ENCODE measurements around the gene GSTO2.

The GSTO2 gene

DNA sequence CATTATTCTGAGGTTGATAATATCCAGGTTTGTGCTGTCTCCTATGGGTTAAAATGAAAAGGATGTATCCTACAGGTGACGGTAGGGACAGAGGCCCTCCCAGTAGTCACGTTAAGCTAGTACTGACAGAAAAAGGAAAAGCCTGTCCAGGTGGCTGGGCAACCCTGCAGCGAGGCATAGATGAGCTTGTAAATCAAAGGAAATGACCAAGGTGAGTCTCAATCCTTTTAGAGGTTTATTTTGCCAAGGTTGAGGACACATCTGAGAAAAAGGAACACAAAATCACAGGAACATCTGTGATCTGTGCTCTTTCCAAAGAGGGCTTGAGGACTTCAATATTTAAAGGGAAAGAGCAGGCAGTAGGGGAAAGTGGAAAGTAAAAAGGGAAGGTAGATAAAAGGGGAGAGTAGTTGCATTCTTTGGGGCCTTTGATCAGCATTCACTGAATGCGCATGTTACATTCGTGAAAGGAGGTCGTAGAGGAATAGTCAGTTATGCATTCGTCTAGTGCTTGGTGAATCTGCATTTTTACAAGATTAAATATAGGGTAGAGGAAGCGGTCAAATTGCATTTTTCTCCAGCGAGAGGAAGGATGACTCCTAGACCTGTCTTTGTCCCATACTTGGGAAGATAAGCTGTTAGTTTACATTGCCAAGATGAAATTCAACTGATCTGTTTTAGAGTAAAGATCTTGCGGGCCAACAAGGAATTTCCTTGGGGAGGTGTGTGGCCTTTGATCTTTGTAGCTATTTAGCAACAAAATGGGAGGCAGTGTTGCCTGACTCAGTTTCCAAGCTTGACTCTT lies 15.2 kb upstream of the GSTO2 start:
- no peak for DNase-seq

DNA sequence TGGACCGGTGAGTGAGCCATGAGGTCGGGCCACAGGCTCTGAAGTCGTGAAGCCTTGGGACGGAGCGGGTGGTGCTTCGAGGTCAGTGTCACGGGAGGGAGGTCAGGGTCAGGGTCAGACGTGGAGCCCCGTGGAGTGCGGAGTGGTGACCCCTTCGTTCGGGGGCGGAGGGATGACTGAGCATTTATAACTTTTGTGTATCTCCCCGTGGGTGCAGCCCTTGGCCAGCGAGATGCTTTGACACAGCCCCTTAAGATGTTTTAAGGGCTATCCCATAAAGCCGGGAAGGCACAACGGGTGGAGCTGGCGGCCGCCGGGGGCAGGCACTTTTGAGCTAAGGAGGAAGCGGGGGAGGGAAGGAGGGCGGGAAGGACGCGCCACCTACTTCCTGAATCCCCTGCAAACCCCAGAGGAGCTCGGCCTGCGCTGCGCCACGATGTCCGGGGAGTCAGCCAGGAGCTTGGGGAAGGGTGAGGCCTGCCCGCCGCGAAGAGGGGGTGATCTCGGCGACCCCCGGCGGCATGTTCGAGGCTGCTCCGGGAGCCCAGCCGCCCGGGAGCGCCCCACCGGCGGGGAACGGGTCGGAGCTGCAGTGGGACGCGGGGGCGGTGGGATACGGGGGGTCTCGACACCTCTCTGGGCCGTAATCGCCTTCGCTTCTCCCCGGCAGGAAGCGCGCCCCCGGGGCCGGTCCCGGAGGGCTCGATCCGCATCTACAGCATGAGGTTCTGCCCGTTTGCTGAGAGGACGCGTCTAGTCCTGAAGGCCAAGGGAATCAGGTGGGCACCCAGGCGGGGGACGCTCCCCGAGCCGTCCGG lies 14.3 kb upstream of the GSTO2 start, which contains the start of gene GSTO1:
Gene GSTO1, plus strand, starts transcription at position 400 of the 818 bp plus-strand sequence. Its CDS starts 37 bp downstream, at position 437.
- peak in 53 of 56 donors; percentile 20 to 82 (median 60) for DNase-seq

DNA sequence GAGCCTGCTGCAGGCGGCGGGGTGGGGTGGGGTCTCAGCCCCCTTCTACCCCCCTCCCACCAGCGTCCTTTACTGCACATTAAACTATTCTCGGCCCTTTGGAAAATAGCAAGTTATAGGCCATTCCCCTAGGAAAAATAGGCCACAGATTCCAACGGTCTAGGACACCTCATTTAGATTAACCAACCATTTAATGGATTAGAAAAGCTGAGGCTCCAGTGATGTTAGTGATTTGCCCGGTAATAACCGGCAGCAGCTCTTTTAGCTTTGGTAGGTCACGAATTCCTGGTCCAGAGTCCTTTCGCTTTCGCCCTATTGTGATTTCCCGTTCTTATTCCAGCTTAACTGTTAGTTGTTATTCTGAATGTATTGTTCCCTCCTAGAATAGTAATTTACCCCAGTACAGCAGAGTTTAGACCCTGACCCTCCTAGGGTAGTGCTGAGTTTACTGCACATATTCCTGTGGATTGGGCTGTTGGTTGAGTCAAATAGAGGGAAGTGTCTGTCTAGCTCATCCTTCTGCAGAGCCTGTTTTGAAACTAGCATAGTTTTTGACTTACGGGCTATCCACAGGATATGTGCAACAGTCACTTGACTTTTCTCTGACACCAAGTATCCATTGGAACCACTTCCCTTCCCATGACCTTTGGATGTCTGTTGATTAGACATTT lies 13.5 kb upstream of the GSTO2 start:
- DNase-seq = peak in 12 of 56 donors; percentile 26 to 61 (median 44)

DNA sequence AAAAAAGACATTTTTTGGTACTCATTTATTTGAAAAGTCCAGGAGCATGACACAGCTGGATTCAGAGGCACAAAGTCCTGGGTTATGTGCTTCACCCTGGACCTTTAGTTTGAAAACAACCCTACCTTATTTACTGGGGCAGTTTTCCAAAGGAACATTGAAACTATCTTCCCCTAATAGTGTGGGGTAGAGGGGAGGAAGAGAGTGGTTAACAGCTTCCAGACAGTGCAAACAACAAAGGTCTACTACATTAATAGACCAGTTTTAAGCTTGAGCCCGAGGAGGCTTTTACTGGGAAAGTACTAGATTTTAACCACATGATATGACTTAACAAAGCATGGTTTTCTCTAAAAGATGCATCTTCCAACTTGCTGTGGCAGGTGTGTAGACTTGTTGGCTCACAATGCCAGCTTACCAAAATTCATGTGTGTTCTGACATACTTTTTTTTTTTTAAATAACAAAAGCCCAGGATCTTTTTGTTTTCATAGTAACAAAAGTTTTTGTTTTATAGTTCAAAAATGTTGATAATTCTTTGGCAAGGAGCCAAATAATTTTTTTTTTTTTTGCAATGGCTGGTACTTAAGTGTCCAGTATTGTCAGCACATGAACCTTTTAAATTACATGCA lies 12.5 kb upstream of the GSTO2 start:
- no peak for DNase-seq

DNA sequence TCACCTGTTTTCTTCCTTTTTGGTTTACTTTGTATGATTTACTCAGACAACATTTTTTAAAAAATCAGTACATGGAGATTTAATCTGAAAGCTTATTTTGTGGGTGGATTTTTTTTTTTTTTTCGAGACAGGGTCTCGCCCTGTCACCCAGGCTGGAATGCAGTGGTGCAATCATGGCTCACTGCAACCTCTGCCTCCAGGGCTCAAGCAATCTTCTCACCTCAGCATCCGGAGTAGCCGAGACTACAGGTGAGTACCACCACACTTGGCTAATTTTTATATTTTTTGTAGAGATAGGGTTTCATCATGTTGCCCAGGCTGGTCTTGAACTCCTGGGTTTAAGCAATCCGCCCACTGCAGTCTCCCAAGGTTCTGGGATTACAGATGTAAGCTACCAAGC lies 11.7 kb upstream of the GSTO2 start:
- DNase-seq = no peak

DNA sequence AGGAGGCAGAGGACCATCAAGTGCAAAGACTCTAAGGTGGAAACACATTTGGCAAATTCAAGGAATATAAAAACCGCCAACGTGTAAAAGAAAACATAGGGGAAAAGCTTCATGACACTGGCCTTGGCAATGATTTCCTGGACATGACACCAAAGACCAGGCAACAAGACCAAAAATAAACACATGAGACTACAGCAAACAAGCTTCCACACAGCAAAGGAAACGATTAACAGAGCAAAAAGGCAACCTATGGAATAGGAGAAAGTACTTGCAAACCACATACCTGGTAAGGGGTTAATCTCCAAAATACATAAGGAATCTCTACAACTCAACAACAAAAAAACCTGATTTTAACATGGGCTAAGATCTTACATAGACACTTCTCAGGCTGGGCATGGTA lies 10.8 kb upstream of the GSTO2 start:
- no peak for DNase-seq

DNA sequence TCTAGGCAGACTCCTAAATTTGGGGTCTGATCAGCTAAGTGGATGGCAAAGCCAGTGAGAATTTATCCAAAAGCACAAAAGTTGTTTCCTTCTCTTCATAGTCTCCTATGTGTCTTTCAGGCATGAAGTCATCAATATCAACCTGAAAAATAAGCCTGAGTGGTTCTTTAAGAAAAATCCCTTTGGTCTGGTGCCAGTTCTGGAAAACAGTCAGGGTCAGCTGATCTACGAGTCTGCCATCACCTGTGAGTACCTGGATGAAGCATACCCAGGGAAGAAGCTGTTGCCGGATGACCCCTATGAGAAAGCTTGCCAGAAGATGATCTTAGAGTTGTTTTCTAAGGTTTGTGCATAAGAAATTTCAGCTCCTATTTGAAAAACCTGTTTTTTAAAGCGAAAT lies 9.5 kb upstream of the GSTO2 start:
- no peak for DNase-seq

DNA sequence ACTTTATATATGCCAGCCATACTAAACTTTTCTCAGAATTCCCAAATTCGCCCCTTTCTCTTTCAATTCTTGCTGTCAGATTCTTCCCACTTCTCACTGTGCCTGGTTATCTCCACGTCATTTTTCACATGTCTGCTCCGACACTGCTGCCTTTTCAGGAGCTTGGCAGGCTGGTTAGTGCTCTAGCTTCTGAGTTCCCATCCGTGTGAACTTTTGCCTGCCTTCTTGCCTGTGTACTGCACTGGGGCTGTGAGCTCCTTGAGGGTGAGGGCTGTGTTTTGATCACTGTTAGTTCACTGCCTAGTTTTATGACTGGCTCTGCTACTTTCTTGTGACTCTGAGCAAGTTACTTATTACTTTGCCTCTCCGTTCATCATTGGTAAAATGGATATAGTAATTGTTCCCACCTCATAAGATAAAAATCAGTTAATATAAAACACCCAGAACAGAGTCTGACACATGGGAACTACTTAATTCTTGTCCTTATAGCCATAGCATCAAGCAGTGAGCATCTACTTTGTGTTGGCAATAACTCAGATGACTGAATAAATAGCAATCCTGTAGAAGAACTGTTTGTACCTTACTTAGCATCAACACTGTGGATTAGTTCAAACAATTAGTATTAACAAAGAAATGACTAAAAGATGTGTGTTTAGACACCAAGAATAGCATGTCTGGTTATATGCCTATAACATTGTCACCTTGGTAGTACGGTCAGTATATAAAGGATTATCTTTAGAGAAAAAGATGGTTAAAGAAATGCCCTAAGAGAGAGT lies 8.8 kb upstream of the GSTO2 start:
- DNase-seq = peak in 2 of 56 donors; percentile 11 to 12

DNA sequence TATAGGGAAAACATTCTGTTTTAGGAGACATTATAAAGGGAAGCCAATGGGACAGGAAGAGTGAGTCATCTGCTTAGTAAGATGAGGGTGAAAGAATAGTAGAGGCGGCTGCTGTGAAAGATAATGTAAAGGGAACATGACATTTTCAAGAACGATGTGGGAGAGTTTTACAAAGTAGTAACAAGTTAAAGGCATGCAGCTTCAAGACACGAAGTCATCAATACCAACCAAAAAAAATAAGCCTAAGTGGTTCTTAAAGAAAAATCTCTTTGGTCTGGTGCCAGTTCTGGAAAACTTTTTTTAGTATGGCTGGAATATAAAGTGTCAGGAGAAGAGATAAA lies 8.2 kb upstream of the GSTO2 start:
- no peak for DNase-seq

DNA sequence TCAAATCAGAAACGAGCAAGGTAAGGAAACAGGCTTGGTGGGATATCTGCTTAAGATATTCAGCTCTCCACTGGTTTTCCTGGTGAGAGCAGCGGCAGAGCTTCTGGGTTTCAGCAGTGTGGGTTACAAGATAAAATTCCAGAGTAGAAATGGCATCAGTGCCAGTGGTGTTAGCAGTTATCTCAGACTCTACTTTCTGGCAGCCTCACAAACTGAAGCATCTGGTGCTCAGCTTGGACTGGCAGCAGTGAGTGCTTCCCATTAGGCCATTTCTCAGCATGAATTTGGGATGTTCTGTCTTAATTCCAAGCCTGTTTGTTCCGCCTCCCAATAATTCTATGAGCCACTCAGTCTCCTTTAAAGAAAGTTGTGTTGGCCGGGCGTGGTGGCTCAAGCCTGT lies 6.9 kb upstream of the GSTO2 start:
- DNase-seq = no peak

DNA sequence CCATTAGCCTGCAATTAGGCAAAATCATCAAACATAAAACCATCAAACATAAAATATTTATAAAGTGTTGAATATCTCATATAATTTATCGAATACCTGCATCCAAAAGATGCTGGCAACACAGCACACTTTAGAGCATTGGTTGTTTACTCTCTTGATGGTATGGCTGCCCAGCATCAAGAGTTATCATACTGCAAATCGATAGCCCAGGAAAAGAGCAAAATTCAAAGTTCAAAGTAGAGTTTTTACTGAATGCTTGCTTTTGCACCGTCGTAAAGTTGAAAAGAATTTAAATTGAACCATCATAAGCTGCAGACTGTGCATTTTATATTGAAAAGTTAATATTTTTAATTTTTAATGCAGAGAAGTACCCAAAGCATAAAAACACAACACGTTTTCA lies 4.2 kb upstream of the GSTO2 start:
- no peak for DNase-seq

DNA sequence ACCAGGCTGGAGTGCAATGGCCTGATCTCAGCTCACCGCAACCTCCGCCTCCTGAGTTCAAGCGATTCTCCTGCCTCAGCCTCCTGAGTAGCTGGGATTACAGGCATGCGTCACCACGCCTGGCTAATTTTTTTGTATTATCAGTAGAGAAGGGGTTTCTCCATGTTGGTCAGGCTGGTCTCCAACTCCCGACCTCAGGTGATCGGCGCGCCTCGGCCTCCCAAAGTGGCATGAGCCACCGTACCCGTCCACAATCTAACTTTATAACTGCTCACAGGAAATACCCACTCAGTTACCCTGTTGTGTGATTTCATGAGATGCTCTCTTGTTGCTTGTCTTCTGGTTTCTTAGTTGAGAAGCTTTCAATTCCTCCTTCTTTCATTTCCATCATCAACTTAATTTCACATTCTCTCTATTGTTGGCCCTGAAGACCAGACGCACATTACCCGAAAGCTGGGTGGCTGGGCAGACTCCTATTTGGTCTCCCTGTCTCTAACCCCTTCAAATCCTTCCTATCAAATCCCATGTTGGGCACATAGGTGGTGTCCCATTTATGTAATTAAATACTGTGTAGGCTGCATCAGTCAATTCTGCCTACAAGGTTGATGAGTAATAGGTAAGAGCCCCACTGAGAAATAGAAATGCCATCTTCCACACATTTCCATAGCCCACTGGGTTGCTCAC lies 1.1 kb upstream of the GSTO2 start:
- DNase-seq = no peak

DNA sequence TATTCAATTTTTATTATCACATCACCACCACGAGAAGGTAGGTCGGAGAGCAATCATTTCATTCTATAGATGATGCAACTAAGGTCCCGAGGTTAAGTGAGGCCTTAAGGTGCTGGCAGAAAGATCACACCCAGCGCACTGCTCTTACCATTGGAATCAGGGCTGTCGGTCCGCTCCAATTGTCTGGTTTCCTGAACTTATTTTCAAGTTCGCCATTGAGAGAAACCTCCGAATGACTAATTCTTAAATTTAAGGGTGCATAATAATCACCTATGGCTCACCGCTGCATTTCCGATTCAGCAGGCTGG lies 625 bp upstream of the GSTO2 start:
- peak in 1 of 56 donors; percentile 45 for DNase-seq

DNA sequence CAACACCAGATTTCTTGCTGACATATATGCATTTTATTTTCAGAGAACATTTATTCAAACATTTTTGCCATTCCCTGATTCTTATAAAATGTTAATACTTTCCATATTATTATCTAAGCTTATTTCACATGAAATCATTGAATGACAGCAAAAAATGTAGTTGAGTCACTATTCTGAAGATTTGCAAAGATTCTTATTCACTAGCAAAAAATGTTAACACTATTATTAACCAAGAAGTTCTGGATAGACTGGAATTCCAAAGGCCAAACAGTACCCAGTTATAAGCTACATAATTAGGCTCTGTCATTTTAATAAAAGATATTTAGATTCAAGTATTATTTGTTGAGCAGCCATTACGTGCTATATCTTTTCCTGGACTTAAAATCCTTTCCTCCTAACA lies 4.3 kb downstream of the GSTO2 start:
- no peak for DNase-seq

DNA sequence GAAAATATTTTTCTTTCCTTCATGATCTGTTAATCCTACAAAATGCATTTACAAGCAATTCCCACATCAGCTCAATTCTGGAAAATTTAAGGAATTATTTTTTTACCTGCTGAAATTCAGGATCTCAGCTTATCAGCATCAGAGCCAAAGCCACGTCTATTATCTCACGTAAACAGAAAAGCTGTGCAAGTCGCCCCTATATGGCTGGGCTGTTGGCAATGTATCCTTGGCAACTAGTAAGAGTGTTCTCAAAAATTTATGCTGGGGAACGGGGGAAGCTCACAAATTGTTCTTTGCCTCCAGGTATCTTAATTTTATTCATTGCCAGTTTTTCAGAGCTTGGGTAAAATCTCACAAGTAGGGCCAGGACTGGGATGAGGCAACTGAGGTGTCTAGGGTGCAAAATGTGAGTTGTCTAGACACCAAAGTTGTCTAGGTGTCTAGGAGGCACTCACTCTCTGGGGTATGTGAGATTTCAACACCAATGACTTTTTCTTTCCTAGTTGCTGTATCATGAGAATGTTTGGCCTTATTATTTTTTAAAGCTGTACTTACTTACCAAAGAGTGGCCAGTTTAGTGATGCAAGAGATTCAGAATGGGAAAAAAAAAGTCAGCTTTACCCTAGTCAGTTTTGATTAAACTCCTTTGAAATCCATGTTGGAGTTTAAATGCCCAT lies 5.1 kb downstream of the GSTO2 start:
- DNase-seq = no peak

DNA sequence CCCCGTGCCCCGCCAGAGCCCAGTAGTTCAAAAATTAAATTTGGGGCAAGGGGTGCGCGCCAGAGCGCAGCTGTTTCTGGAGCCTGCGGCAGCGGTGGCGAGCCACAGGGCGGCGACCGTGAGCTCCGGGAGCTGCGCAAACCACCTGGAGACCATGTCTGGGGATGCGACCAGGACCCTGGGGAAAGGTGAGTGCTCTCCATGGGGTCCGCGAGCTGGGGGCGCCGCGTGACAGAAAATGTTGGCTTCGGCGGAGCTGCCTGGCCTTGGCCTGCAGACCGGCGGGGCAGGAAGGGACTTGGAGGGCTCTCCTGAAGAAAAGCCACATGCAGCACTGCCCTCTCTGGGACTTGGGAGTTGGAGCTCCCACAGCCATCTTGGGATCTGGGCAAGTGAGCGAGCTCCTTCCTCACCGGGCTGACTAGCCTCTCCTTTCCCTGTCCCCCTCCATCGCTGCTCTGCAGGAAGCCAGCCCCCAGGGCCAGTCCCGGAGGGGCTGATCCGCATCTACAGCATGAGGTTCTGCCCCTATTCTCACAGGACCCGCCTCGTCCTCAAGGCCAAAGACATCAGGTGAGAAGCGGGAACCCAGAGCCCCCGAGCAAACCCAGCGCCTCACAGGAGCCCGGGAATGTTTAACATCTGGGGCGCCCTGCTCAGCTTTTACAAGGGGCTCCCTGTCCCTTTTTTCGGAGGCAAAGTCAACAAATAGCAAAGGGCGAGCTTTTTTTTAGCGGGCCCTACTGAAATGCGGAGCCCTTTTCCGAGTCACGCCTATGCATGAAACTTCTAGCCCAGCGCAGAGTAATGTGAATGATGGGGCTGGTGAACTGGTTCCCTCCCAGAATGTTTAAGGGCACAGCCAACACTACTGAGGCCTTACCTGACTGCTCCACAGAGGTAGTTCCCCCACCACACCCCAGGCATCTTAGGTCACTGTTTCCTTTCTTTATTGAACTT lies 6.1 kb downstream of the GSTO2 start:
- DNase-seq = peak in 48 of 56 donors; percentile 4 to 82 (median 49)

DNA sequence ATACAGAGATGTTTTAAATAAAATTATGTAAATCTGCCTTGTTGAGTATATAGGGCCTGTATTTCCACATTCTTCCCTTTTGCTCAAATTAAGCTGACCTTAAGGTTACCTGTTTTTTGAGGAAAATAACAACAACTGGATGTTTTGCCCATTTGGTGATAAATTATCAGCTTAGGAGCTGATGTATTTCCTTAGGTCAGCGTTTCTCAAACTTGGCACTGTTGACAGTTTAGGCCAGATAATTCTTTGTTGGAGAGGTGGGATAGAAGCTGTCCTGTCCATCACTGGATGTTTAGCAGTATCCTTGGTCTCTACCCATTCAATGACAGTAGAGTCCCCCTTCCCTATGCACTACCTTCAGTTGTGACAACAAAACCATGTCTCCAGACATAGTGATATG lies 7.2 kb downstream of the GSTO2 start:
- DNase-seq = no peak

DNA sequence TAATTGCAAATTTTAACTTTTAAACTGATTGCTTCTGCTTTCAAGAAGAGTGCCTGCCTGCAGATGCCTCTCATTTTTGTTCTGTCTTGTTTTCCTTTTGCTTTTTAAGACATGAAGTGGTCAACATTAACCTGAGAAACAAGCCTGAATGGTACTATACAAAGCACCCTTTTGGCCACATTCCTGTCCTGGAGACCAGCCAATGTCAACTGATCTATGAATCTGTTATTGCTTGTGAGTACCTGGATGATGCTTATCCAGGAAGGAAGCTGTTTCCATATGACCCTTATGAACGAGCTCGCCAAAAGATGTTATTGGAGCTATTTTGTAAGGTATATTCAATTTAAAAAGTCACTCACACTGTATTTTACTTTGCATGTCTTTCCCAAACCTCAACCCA lies 8.8 kb downstream of the GSTO2 start:
- DNase-seq = no peak
